ENCODE results near the gene TMA16. TPM values are rescaled to one million over a fixed set of nuclear protein-coding genes. Genes with fewer than 3 reads are reported as not detected.

Gene TMA16
- total RNA-seq, 1 donor from 2014 or later, result 19.0 TPM

GRCh38 chr4:163505374-163505773, 10.9 kb downstream of the TMA16 start:
- no peak for TF ChIP-seq CTCF (IDR thresholded peaks at IDR 0.05; ENCODE audit: unreplicated experiment)
- DNase-seq (ENCODE audit: low spot score), result no peak
- Mint-ChIP-seq H3K4me3 (ENCODE audit: unreplicated experiment) (no peak overlapping the region), H3K27ac (ENCODE audit: unreplicated experiment) (no peak overlapping the region), H3K27me3 (ENCODE audit: unreplicated experiment) (peaks cover 1% of the 10 kb centered on the region), H3K36me3 (ENCODE audit: low read depth, unreplicated experiment) (no peaks in the 10 kb centered on the region), H3K4me1 (ENCODE audit: unreplicated experiment) (no peaks in the 10 kb centered on the region), H3K9me3 (ENCODE audit: unreplicated experiment) (no peaks in the 10 kb centered on the region)

- Mint-ChIP-seq H3K36me3 (ENCODE audit: low read depth, unreplicated experiment) (no peaks in the 10 kb centered on the region), H3K4me3 (ENCODE audit: unreplicated experiment) (no peak overlapping the region), H3K27ac (ENCODE audit: unreplicated experiment) (no peak overlapping the region), H3K4me1 (ENCODE audit: unreplicated experiment) (peaks cover 13% of the 10 kb centered on the region), H3K27me3 (ENCODE audit: unreplicated experiment) (no peaks in the 10 kb centered on the region), H3K9me3 (ENCODE audit: unreplicated experiment) (no peaks in the 10 kb centered on the region)
- DNase-seq (ENCODE audit: low spot score), result no peak
- no peak for TF ChIP-seq CTCF (IDR thresholded peaks at IDR 0.05; ENCODE audit: unreplicated experiment)
Measured at GRCh38 chr4:163515198-163515597, 20.7 kb downstream of the TMA16 start.

GRCh38 chr4:163523791-163524365, 29.4 kb downstream of the TMA16 start:
- TF ChIP-seq CTCF (IDR thresholded peaks at IDR 0.05; ENCODE audit: unreplicated experiment), result no peak
- H3K27ac Mint-ChIP-seq (ENCODE audit: unreplicated experiment), result no peak overlapping the region
- no peaks in the 10 kb centered on the region for H3K9me3 Mint-ChIP-seq (ENCODE audit: unreplicated experiment)
- no peaks in the 10 kb centered on the region for H3K27me3 Mint-ChIP-seq (ENCODE audit: unreplicated experiment)
- peaks cover 7% of the 10 kb centered on the region for H3K36me3 Mint-ChIP-seq (ENCODE audit: low read depth, unreplicated experiment)
- no peak overlapping the region for H3K4me3 Mint-ChIP-seq (ENCODE audit: unreplicated experiment)
- no peak for DNase-seq (ENCODE audit: low spot score)
- peaks cover 3% of the 10 kb centered on the region for H3K4me1 Mint-ChIP-seq (ENCODE audit: unreplicated experiment)

GRCh38 chr4:163525982-163526381, 31.5 kb downstream of the TMA16 start:
- H3K4me3 Mint-ChIP-seq (ENCODE audit: unreplicated experiment), result no peak overlapping the region
- H3K27ac Mint-ChIP-seq (ENCODE audit: unreplicated experiment), result no peak overlapping the region
- peaks cover 7% of the 10 kb centered on the region for H3K36me3 Mint-ChIP-seq (ENCODE audit: low read depth, unreplicated experiment)
- no peaks in the 10 kb centered on the region for H3K27me3 Mint-ChIP-seq (ENCODE audit: unreplicated experiment)
- peaks cover 3% of the 10 kb centered on the region for H3K4me1 Mint-ChIP-seq (ENCODE audit: unreplicated experiment)
- no peaks in the 10 kb centered on the region for H3K9me3 Mint-ChIP-seq (ENCODE audit: unreplicated experiment)
- TF ChIP-seq CTCF (IDR thresholded peaks at IDR 0.05; ENCODE audit: unreplicated experiment), result no peak
- DNase-seq (ENCODE audit: low spot score), result no peak

GRCh38 chr4:163527172-163527571, 32.7 kb downstream of the TMA16 start:
- peaks cover 3% of the 10 kb centered on the region for H3K4me1 Mint-ChIP-seq (ENCODE audit: unreplicated experiment)
- DNase-seq (ENCODE audit: low spot score), result no peak
- H3K4me3 Mint-ChIP-seq (ENCODE audit: unreplicated experiment), result no peak overlapping the region
- no peaks in the 10 kb centered on the region for H3K9me3 Mint-ChIP-seq (ENCODE audit: unreplicated experiment)
- H3K27ac Mint-ChIP-seq (ENCODE audit: unreplicated experiment), result no peak overlapping the region
- no peaks in the 10 kb centered on the region for H3K27me3 Mint-ChIP-seq (ENCODE audit: unreplicated experiment)
- peaks cover 4% of the 10 kb centered on the region for H3K36me3 Mint-ChIP-seq (ENCODE audit: low read depth, unreplicated experiment)
- TF ChIP-seq CTCF (IDR thresholded peaks at IDR 0.05; ENCODE audit: unreplicated experiment), result no peak

All from endothelial cell (in vitro differentiated cells).